ENCODE measurements around the gene MAB21L3. TPM values are rescaled to one million over a fixed set of nuclear protein-coding genes. Genes with fewer than 3 reads are reported as not detected.

MAB21L3 gene
- total and polyA plus RNA-seq, 4 donors, result 0.13 to 0.42 (median 0.26) TPM

DNA sequence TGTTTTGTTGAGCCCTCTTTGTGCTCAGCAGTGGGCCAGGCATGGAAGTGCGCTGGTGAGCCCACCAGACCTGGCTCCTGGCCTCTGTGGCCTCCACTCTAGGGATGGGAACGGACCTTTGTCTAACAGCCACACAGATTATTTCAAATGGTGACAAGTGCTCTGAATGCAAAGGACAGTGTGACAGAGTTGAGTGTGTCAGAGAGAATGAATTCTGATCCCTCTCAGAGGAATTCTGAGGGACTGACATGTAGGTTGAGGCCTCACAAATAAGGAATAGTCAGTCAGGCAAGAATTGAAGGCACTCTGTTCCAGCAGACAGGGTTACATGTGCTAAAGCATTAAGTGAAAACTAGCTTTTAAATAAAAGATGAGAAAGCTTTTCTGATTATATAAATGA, 11.3 kb upstream of the MAB21L3 start:
- Histone ChIP-seq H3K27ac (ENCODE audit: low read depth in 1 of 2, low read length in 2 of 2) (no peak overlapping the region), H3K9me3 (ENCODE audit: control insufficient read depth in 4 of 4, low read length in 3 of 4) (peaks cover 0 to 3% (median 1%) of the 10 kb centered on the region in 4 donors), H3K27me3 (ENCODE audit: control insufficient read depth in 4 of 4, insufficient read depth in 4 of 4, low read length in 3 of 4) (no peaks in the 10 kb centered on the region), H3K36me3 (ENCODE audit: control insufficient read depth in 4 of 4, insufficient read depth in 3 of 4, low read depth in 1 of 4, low read length in 3 of 4) (no peaks in the 10 kb centered on the region), H3K4me3 (ENCODE audit: low read depth in 1 of 3, low read length in 3 of 3) (no peak overlapping the region), H3K4me1 (ENCODE audit: control insufficient read depth in 4 of 4, insufficient read depth in 4 of 4, low read length in 3 of 4) (no peaks in the 10 kb centered on the region), H3K9ac (ENCODE audit: low read depth in 1 of 2, low read length in 2 of 2) (no peak overlapping the region)
- 93% methylated on average over 2 of the region's 2 CpGs for WGBS
- no peak for DNase-seq (ENCODE audit: low spot score)
- no peak for TF ChIP-seq RAD21 (IDR thresholded peaks at IDR 0.05)
- TF ChIP-seq NR2F2 (IDR thresholded peaks at IDR 0.05), result no peak
- no peak for TF ChIP-seq GABPA (IDR thresholded peaks at IDR 0.05 in 1 of 2, conservative IDR thresholded peaks at IDR 0.05 in 1 of 2)
- TF ChIP-seq, protein P1, sequence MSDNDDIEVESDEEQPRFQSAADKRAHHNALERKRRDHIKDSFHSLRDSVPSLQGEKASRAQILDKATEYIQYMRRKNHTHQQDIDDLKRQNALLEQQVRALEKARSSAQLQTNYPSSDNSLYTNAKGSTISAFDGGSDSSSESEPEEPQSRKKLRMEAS (IDR thresholded peaks at IDR 0.05), result no peak
- no peak for TF ChIP-seq SP1 (IDR thresholded peaks at IDR 0.05)
- TF ChIP-seq HNF4G (IDR thresholded peaks at IDR 0.05), result no peak
- TF ChIP-seq TAF1 (conservative IDR thresholded peaks at IDR 0.05), result no peak
- no peak for TF ChIP-seq RXRA (IDR thresholded peaks at IDR 0.05)
- no peak for TF ChIP-seq JUND (IDR thresholded peaks at IDR 0.05)
- TF ChIP-seq, protein P2, sequence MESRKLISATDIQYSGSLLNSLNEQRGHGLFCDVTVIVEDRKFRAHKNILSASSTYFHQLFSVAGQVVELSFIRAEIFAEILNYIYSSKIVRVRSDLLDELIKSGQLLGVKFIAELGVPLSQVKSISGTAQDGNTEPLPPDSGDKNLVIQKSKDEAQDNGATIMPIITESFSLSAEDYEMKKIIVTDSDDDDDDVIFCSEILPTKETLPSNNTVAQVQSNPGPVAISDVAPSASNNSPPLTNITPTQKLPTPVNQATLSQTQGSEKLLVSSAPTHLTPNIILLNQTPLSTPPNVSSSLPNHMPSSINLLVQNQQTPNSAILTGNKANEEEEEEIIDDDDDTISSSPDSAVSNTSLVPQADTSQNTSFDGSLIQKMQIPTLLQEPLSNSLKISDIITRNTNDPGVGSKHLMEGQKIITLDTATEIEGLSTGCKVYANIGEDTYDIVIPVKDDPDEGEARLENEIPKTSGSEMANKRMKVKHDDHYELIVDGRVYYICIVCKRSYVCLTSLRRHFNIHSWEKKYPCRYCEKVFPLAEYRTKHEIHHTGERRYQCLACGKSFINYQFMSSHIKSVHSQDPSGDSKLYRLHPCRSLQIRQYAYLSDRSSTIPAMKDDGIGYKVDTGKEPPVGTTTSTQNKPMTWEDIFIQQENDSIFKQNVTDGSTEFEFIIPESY (IDR thresholded peaks at IDR 0.05), result no peak
- no peak for TF ChIP-seq CTCF (IDR thresholded peaks at IDR 0.05; ENCODE audit: low read depth, low read length, missing input control)
- TF ChIP-seq, protein P3, sequence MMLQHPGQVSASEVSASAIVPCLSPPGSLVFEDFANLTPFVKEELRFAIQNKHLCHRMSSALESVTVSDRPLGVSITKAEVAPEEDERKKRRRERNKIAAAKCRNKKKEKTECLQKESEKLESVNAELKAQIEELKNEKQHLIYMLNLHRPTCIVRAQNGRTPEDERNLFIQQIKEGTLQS (IDR thresholded peaks at IDR 0.05), result no peak

DNA sequence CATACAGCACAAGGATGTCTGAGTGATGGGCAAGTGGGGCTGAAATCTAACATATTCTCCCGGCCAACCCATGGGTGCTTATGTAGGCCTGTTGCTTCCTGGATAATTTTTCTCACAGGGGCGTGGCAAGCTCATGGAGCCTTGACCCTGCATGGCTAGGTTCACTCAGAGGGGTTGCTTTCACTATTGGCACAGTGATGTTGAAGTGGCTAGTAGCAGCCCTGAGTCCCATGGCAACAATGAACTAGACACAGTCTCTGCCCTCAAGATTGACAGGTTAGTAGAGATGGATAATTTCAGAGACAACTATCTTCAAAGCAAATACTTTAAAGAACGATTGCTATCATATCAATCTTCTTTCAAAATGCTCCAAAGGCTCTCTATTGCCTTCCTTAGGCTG, 6.5 kb upstream of the MAB21L3 start:
- 77% methylated on average over 3 of the region's 3 CpGs for WGBS
- TF ChIP-seq HNF4A (conservative IDR thresholded peaks at IDR 0.05), result no peak
- Histone ChIP-seq H3K27me3 (ENCODE audit: control insufficient read depth in 4 of 4, insufficient read depth in 4 of 4, low read length in 3 of 4) (no peaks in the 10 kb centered on the region), H3K9ac (ENCODE audit: low read depth in 1 of 2, low read length in 2 of 2) (no peak overlapping the region), H3K27ac (ENCODE audit: low read depth in 1 of 2, low read length in 2 of 2) (no peak overlapping the region), H3K4me1 (ENCODE audit: control insufficient read depth in 4 of 4, insufficient read depth in 4 of 4, low read length in 3 of 4) (no peaks in the 10 kb centered on the region), H3K36me3 (ENCODE audit: control insufficient read depth in 4 of 4, insufficient read depth in 3 of 4, low read depth in 1 of 4, low read length in 3 of 4) (no peaks in the 10 kb centered on the region), H3K9me3 (ENCODE audit: control insufficient read depth in 4 of 4, low read length in 3 of 4) (no peaks in the 10 kb centered on the region), H3K4me3 (ENCODE audit: low read depth in 1 of 3, low read length in 3 of 3) (no peak overlapping the region)
- no peak for DNase-seq (ENCODE audit: low spot score)

DNA sequence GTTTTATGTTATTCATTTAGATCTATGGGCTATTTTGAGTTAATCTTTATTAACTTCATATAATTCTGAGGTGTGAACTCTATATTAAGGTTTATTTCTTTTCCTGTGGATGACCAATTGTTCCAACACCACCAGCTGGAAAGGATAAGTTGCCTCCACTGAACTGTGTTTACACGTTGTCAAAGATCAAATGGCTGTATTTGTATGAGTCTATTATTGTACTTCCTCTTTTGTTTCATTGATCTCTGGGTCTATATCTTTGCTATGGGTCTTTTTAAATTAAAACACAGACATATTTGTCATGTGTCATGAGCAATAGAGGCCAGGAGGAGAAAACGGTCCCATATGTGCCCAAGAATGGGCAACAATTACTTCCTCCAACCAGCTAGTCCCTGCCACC, 5.2 kb upstream of the MAB21L3 start:
- Histone ChIP-seq H3K4me3 (ENCODE audit: low read depth in 1 of 3, low read length in 3 of 3) (no peak overlapping the region), H3K4me1 (ENCODE audit: control insufficient read depth in 4 of 4, insufficient read depth in 4 of 4, low read length in 3 of 4) (peaks cover 0 to 2% (median under 1%) of the 10 kb centered on the region in 4 donors), H3K27me3 (ENCODE audit: control insufficient read depth in 4 of 4, insufficient read depth in 4 of 4, low read length in 3 of 4) (no peaks in the 10 kb centered on the region), H3K27ac (ENCODE audit: low read depth in 1 of 2, low read length in 2 of 2) (no peak overlapping the region), H3K9ac (ENCODE audit: low read depth in 1 of 2, low read length in 2 of 2) (no peak overlapping the region), H3K36me3 (ENCODE audit: control insufficient read depth in 4 of 4, insufficient read depth in 3 of 4, low read depth in 1 of 4, low read length in 3 of 4) (no peaks in the 10 kb centered on the region), H3K9me3 (ENCODE audit: control insufficient read depth in 4 of 4, low read length in 3 of 4) (no peaks in the 10 kb centered on the region)
- DNase-seq (ENCODE audit: low spot score), result no peak
- WGBS, result 51% methylated on average over 2 of the region's 2 CpGs
- TF ChIP-seq FOXA1 (IDR thresholded peaks at IDR 0.05) (no peak), HNF4G (IDR thresholded peaks at IDR 0.05) (no peak), REST (IDR thresholded peaks at IDR 0.05) (no peak), CTCF (IDR thresholded peaks at IDR 0.05; ENCODE audit: low read depth, low read length, missing input control) (no peak), TAF1 (conservative IDR thresholded peaks at IDR 0.05) (no peak), FOXA2 (IDR thresholded peaks at IDR 0.05) (no peak), EGR1 (IDR thresholded peaks at IDR 0.05; ENCODE audit: low read depth in 2 of 2) (no peak), NR2F2 (IDR thresholded peaks at IDR 0.05) (no peak), SP1 (IDR thresholded peaks at IDR 0.05) (no peak), RAD21 (IDR thresholded peaks at IDR 0.05) (no peak), RXRA (IDR thresholded peaks at IDR 0.05) (no peak)
- TF ChIP-seq, protein P1 (IDR thresholded peaks at IDR 0.05), result no peak
- TF ChIP-seq, protein P3 (IDR thresholded peaks at IDR 0.05), result no peak
